Glomerular endothelial cell (primary cell): Measurements from ENCODE around the gene PPP6R2. TPM values are rescaled to one million over a fixed set of nuclear protein-coding genes. Genes with fewer than 3 reads are reported as not detected.

Experiments
- DNase-seq: peaks from one replicate; pipeline ENCODE4 v3.0.0-alpha.2; 2011; ENCODE audit warnings: low read depth, low spot score; ENCODE audit errors: extremely low read depth
- total RNA-seq: library from RNA; depleted of rRNA; stranded (reverse); fragments of >200 nt; gene quantifications from 2 replicates; pipeline ENCODE4 v1.2.3, GENCODE V29; 2015

Gene PPP6R2
- total RNA-seq, 1 donor from 2014 or later: 67.4 TPM

- no peak for DNase-seq
Observed at GRCh38 chr22:50443801-50444625, 100.9 kb downstream of the PPP6R2 start.

DNA sequence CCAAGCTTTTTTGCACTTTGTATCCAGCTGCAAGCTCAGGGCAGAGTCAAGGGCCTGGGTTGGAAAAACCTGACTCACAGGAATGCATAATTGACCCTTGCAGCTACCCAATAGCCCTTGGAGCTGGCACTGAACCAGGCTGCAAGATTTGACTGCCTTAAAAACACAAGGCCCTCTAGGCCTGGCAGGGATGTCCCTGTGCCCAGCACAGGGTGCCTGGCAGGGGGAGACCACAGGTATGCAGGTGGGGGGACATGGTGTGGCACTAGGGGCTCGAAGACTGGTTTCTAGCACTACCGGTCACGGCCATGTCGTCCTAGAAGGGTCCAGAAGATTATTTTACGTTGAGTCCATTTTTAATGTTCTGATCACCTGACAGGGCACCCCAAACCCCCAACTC lies 101.5 kb downstream of the PPP6R2 start:
- DNase-seq: peak; percentile 4

GRCh38 chr22:50445071-50445879 lies 102.1 kb downstream of the PPP6R2 start:
- DNase-seq: no peak

DNA sequence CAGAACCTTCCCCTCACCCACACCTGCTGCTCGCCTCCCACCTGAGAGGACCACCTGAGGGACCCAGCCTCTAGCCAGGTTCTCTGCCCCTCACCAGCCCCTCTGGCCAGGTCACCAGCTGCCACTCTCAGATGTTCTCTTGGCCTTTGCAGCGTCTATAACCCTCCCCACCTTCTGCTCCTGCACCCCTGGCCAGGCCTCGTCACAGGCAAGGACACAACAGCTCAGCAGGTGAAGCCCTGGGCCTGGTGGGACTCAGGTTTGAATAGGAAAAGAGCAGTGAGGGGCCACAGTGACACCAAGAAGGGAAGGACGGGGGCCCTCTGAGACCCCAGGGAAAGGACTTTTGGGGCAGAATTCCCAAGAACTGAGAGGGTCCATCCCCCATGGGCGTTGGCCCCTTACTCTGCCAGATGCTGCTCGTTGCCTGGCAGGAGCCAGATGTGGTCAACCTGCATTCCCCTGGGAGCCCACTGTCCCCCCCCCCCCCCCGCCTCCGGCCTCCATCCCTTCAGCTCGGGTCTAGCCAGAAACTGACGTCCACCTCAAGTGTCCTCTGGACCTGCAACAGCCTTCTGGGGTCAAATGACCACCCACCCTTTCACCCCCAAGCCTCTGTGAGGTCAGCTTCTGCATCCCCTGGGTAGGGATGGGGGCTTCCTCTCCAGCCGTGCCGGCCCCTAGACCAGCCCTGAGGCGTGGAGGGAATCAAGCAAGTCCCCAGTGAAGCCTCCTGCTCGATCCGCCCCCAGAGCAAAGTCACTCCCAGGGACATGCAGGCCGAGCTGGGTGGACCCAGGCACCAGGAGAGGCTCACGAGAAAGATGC lies 103.0 kb downstream of the PPP6R2 start:
- DNase-seq: no peak

DNA sequence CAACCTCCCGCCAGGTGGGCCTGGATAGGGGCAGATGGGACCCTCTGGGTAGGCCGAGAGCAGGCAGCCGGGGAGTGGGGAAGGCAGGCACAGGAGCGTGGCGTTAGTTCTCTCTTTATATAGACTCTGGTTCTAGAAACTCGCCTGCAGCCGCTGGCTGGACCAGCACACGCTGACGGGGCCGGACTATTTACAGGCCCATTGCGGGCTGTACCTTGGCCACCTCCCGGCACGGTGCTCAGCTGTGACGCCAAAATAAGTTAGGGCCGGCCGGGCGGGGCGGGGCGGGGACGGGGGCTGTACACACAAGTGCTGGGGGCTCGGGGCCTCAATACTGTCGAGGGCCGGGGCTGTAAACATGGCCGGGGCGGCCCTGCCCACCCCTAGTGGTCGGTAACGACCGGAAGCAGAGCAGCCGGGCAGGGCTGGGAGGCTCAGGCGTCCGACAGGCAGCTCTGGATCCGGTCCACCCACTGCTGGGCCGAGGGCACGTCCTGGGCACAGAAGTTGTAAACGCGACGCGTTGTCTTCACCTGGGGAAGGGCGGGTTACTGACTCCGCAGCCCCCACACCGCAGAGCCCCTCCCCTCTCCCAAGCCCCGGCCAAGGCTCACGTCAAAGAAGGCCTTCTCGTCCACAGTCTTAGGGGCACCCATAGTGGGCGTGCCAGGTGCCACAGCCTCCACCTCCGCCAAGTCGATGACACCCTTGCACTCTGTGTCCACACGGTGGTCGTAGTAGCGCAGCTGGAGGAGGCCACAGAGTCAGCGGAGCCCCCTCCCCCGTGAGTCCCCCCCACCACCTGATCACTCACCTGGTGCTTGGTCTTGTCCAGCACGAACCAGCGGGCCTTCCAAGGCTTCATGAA lies 103.8 kb downstream of the PPP6R2 start:
- no peak for DNase-seq

DNA sequence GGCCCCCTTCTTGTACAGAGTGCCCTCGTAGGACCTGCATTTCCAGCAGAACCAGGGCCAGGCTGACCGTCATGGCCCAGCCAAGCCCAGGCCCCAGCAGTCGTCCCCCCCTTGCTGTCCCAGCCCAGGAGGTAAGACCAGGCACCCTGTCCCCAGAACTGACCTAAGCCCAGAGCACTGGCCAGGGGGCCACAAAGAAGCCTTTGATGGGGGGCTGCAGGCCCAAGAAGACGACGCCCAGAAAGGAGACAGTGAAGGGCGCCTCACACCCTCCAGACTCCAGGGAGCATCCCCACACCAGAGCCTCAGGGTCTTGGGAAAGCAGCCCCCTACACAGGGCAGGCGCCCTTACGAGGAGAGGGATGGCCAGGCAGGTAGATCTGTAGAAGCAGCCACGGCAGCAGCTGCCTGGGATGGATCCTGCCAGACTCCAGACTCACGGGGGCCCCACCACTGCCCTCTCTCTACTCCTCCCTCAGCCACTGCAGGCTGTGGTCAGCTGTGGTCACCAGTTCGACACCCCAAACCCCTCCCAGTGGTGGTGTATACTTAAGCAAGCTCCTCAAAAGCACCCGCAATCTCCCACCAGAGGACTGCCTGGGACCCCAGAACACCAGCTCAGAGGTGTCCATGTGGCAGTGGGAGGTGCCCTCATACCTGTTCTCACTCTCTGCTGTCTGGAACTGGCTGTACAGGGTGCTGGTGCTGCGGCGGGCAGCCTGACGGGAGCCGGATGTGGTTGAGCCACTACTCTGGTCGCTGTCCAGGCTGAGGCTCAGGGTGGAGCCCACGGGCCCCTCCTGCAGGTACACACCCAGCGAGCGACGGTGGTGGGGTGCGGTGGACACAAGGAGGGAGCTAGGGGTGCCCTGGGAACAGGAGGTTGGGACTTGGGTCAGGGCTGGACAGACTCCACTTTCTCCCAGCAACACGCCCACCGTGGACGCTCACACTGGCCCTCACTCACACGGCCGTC lies 104.7 kb downstream of the PPP6R2 start:
- no peak for DNase-seq

DNA sequence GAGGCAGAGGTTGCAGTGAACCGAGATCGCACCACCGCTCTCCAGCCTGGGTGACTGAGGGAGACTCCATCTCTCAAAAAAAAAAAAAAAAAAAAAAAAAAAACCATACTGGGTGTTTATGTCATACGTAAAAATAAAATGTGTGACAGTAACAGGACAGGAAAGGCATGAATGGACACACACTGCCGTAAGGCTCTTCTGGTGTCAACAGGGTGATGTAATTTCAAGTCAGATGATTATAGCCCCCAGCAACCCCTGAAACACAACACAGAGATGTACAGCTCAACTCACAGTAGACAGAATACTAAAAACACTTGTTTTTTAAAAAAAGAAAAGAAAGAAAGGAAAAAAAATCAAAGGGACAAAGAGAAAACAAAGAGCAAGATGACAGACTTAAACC lies 109.5 kb downstream of the PPP6R2 start:
- no peak for DNase-seq

DNA sequence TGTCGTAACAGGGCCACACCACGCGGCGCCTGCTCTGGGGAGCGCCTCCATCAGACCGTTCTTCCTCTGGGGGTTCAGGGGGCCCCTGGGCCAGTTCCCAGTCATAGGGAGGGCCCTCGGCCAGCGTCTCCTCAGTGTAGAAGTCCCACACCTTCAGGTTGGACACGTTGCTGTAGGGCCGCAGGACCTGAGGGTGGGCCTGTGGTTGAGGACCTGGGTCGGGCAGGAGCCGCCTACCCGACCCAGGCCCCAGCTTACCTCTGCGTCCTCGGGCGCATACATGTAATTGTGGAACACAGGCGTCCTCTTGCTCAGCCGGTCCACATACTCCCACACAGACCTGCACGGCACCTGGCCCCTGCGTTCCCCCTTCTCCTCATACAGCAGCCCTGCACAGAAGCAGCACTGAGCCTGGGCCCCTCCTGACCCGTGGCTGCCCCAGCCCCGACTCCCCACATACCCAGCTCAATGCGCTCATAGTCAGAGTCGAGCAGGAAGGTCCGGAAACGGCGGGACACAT lies 111.5 kb downstream of the PPP6R2 start:
- no peak for DNase-seq

DNA sequence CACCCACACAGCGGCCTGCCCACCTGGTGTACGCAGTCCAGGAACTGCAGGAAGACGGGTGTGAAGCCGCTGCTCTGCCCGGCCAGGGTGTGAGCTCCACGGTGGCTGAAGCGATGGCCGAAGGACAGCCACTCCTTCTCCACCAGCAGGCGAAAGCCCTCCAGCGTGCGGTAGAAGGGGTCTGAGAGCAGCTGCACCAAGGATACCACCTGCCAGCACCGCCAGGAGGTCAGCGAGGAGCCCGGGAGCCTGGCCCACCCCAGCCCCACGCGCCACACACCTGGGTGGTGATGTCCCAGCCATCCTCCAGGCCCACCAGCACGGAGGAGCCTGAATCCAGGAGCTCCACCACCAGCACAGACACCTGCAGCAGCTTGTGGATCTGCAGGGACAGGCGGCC lies 112.1 kb downstream of the PPP6R2 start:
- no peak for DNase-seq

GRCh38 chr22:50456026-50456425 lies 112.9 kb downstream of the PPP6R2 start:
- no peak for DNase-seq

DNA sequence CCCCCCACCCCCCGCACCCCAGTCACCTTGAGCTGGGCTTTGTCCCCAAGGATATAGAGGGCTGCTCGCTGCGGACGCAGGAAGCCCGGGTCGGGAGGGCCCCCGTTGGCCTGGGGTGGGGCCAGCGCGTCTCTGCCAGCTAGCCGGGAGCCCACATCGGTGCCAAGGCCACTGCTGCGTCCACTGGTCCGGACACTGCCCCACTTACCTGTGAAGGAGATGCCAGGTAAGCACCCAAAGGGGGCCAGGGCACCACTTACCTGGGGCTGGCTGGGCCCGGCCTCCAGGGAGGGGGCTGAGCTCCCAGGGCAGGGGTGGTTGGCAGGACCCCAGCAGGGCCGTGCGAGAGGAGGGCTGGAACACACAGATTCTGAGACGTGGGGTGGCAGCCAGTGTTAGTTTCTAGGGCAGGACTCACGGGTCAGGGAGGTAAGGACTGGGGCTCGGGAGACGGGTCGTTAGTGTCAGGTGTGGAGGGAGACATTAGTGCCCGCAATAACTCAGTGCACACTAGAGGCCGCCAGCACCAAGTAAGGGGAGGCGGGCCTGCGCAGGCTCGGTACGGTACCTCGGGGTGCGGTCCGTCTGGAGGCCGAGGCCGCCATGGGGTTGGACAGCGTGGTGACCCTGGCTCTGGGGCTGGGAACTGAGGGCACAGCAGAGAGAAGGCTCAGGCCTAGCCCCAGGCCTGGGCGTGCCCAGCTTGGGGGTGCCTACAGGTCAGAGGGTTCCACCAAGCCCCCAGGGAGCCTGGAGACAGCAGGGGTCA lies 113.5 kb downstream of the PPP6R2 start:
- no peak for DNase-seq

GRCh38 chr22:50459016-50459415 lies 115.9 kb downstream of the PPP6R2 start:
- no peak for DNase-seq

DNA sequence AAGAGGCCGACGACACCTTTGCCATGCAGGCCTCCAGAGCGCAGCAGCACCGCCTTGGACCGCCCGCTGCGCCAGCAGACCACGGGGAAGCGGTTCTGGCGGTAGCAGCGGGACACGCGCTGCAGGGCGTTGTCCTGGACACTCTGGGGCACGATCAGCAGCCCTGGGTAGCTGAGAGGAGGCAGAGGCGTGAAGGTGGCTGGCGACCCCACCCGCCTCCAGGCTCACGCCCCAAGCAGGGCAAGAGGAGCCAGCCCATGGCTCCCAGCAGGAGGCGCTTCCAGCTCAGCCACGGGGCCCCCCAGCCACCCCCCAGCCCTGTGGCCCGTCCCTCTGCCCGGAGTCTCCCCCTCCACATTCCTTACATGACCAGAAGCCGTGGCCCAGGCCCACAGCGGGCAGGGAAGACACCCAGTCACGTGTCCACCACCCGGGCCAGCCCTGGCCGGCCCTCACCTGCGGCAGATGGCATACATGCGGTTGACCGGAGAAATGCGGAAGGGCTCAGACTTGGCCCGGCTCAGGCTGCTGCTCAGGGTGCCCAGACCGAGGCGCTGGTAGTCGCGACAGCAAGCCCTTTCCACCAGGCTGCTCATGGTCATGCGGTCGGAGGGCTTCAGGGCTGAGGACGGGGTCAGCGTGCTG lies 116.5 kb downstream of the PPP6R2 start:
- no peak for DNase-seq

DNA sequence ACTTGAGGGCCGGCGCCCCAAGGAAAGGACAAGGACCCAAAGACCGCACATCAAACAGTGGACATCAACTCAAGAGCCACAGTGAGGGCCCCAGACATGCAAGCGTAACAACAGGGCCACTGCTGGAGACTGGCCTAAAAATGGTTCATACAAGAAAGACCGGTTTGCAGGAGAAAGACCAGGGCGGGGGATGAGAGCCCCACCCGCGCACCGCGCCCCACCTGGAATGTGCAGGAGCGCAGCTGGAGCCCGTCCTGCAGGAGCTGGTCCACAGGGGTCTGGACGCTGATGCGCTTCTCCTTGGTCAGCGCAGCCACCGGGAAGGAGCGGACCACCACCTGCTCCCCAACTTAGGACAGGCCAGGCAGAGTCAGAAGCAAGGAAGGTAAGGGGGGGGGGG lies 117.8 kb downstream of the PPP6R2 start:
- no peak for DNase-seq

DNA sequence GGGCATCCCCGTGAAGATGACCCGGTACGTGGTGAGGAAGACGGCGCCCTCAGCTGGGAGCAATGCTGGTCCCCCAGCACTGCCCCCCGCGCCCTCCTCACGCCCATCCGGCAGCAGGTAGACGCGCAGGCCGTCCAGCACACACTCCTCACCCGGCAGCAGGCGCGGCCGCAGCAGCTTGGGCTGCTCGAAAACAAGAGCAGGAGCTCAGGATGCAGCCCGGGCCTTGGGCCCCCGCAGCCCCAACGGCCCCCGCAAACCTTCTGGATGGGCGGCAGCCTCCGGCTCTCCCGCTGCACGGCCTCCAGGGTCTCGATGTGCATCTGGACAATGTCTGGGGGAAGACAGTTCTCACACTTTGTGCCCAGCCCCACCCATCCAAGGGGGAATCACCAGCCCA lies 118.4 kb downstream of the PPP6R2 start:
- DNase-seq: no peak

- no peak for DNase-seq
Observed at GRCh38 chr22:50461979-50462540, 118.9 kb downstream of the PPP6R2 start.

DNA sequence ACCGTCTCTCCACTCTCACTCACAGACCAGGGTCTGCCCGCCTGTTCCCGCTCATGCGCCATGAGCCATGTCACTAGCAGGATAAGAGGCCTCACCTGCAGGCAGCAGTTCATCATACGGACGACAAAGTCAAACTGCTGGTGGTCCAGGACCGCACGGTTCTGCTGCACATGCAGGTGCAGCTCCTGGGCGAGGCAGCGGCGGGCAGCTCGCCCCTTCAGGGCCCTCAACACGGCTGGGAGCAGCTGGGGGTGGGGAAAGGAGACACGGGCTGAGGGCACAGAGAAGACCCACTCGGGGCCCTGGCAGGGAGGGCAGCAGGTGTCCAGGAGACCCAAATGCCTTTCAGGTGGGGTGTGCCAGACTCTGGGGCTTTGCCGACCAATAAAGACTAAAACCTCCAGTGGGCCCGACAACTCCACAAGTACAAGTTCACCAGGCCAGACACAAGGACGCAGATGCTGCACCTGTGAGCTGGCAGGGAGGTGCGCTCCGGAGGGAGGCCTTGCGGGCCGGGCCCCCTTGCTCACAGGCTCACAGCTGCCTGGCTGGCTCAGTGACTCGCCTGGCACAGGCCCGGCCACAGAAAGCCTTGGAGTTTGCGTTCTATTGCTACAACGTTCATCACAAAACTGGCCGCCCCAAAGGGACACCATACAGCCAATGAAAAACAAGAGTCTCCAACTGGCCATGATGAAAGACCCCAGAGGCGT lies 120.2 kb downstream of the PPP6R2 start:
- no peak for DNase-seq
